Activated CD8-positive, alpha-beta T cell treated with anti-CD3 and anti-CD28 coated beads, Interleukin-2, amount 10 ng/mL, durations not matched to agents 7 days and 5 days (primary cell): ENCODE results near the gene MCUB. TPM values are rescaled to one million over a fixed set of nuclear protein-coding genes. Genes with fewer than 3 reads are reported as not detected.
"Not testable (repeated sequence)": the region's sequence is repeated elsewhere in the genome, so short reads cannot be mapped to it uniquely, and the experiment has no call there.

Experiments used
- ATAC-seq: fragments of 150-1000 bp; cut with Tn5 transposase; one replicate; pipeline ENCODE4 v1.10.0; 2021; ENCODE audit warnings: moderate library complexity
- CTCF ChIA-PET: fragments of 350-600 bp; sonication (Branson Sonifier 250); formaldehyde crosslinking; loops from one replicate; lab custom pipeline; 2021; ENCODE audit warnings: antibody characterized with exemption; lab: Charles Lee
- POLR2A ChIA-PET: fragments of 350-600 bp; sonication (Branson Sonifier 250); formaldehyde crosslinking; loops from one replicate; lab custom pipeline; 2021; ENCODE audit warnings: antibody characterized with exemption; lab: Charles Lee
- DNase-seq: peaks from one replicate; pipeline ENCODE4 v3.0.0-alpha.2; 2020
- H3K27ac Mint-ChIP-seq: one replicate; pipeline ENCODE4 v1.8.0; 2021; ENCODE audit warnings: mild to moderate bottlenecking, mixed read lengths
- H3K27me3 Mint-ChIP-seq: one replicate; pipeline ENCODE4 v1.8.0; 2021; ENCODE audit warnings: low read depth, mixed read lengths
- H3K36me3 Mint-ChIP-seq: one replicate; pipeline ENCODE4 v1.8.0; 2021; ENCODE audit warnings: low read depth, mixed read lengths
- H3K4me1 Mint-ChIP-seq: one replicate; pipeline ENCODE4 v1.8.0; 2021; ENCODE audit warnings: low read depth, mixed read lengths
- H3K4me3 Mint-ChIP-seq: one replicate; pipeline ENCODE4 v1.8.0; 2021; ENCODE audit warnings: mild to moderate bottlenecking, mixed read lengths
- H3K9me3 Mint-ChIP-seq: one replicate; pipeline ENCODE4 v1.8.0; 2022; ENCODE audit warnings: mixed read lengths; ENCODE audit not compliant: insufficient read depth
- total RNA-seq, 2 experiments: library from RNA; stranded (reverse); gene quantifications; one replicate each; pipeline ENCODE4 v1.2.3, GENCODE V29; 2021

The MCUB gene
- total RNA-seq, 2 experiments from 2014 or later = 104 to 109 TPM

DNA sequence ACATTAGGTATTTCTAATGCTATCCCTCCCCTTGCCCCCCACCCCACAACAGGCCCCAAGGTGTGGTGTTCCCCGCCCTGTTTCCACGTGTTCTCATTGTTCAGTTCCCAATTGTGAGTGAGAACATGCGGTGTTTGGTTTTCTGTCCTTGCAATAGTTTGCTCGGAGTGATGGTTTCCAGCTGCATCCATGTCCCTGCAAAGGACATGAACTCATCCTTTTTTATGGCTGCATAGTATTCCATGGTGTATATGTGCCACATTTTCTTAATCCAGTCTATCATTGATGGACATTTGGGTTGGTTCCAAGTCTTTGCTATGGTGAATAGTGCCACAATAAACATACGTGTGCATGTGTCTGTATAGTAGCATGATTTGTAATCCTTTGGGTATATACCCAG lies 20.0 kb downstream of the MCUB start:
- H3K27ac Mint-ChIP-seq, CTCF ChIA-PET, DNase-seq, ATAC-seq, H3K4me3 Mint-ChIP-seq, H3K9me3 Mint-ChIP-seq, H3K27me3 Mint-ChIP-seq: not testable (repeated sequence)
- peaks cover 64% of the 10 kb centered on the region for H3K36me3 Mint-ChIP-seq
- H3K4me1 Mint-ChIP-seq = peaks cover 35% of the 10 kb centered on the region
- POLR2A ChIA-PET = interaction anchor here (0.9 kb wide), 1 partner anchor 19 kb away, joined by 3 read pairs; no protein-coding TSS in a partner anchor

- no peaks in the 10 kb centered on the region for H3K27me3 Mint-ChIP-seq
- H3K4me1 Mint-ChIP-seq = peaks cover 64% of the 10 kb centered on the region
- no peak overlapping the region for H3K4me3 Mint-ChIP-seq
- CTCF ChIA-PET = interaction anchor here (0.7 to 1.6 kb wide), 6 partner anchors 11 to 155 kb away, joined by 3 to 5 read pairs (median 3); partner anchors contain the start of genes CASP6 and SEC24B
- peak; percentile 41 for DNase-seq
- ATAC-seq = peak; percentile 33
- peaks cover 55% of the 10 kb centered on the region for H3K36me3 Mint-ChIP-seq
- no peaks in the 10 kb centered on the region for H3K9me3 Mint-ChIP-seq
- POLR2A ChIA-PET = interaction anchor here (0.9 to 1.6 kb wide), 2 partner anchors 27 to 51 kb away, joined by 4 to 6 read pairs; partner anchors contain the start of gene MCUB
- no peak overlapping the region for H3K27ac Mint-ChIP-seq
These were observed 28.1 kb downstream of the MCUB start for GRCh38 chr4:109588176-109588575.

GRCh38 chr4:109589119-109589518 lies 29.1 kb downstream of the MCUB start:
- CTCF ChIA-PET = interaction anchor here (1.2 kb wide), 1 partner anchor 112 kb away, joined by 3 read pairs; no protein-coding TSS in a partner anchor
- H3K4me1 Mint-ChIP-seq = peaks cover 56% of the 10 kb centered on the region
- H3K27ac Mint-ChIP-seq = no peak overlapping the region
- DNase-seq (no peak), ATAC-seq (no peak)
- H3K4me3 Mint-ChIP-seq = no peak overlapping the region
- no peaks in the 10 kb centered on the region for H3K27me3 Mint-ChIP-seq
- H3K36me3 Mint-ChIP-seq = peaks cover 51% of the 10 kb centered on the region
- no peaks in the 10 kb centered on the region for H3K9me3 Mint-ChIP-seq
- POLR2A ChIA-PET = interaction anchor here (1.6 kb wide), 1 partner anchor 28 kb away, joined by 6 read pairs; the partner anchor contains the start of gene MCUB

GRCh38 chr4:109589605-109590004 lies 29.6 kb downstream of the MCUB start:
- H3K36me3 Mint-ChIP-seq = peaks cover 47% of the 10 kb centered on the region
- ChIA-PET POLR2A (interaction anchor here (1.6 kb wide), 1 partner anchor 29 kb away, joined by 6 read pairs; the partner anchor contains the start of gene MCUB), CTCF (interaction anchor here (1.2 to 1.5 kb wide), 3 partner anchors 40 to 157 kb away, joined by 3 to 4 read pairs (median 3); no protein-coding TSS in a partner anchor)
- H3K4me3 Mint-ChIP-seq = no peak overlapping the region
- no peaks in the 10 kb centered on the region for H3K9me3 Mint-ChIP-seq
- H3K27ac Mint-ChIP-seq = no peak overlapping the region
- ATAC-seq (no peak), DNase-seq (no peak)
- H3K4me1 Mint-ChIP-seq = peaks cover 51% of the 10 kb centered on the region
- H3K27me3 Mint-ChIP-seq = no peaks in the 10 kb centered on the region

- Mint-ChIP-seq H3K27ac (no peak overlapping the region), H3K27me3 (no peaks in the 10 kb centered on the region), H3K4me3 (no peak overlapping the region), H3K36me3 (peaks cover 36% of the 10 kb centered on the region), H3K9me3 (no peaks in the 10 kb centered on the region), H3K4me1 (peaks cover 38% of the 10 kb centered on the region)
- POLR2A ChIA-PET = interaction anchor here (1.1 kb wide), 1 partner anchor 31 kb away, joined by 3 read pairs; the partner anchor contains the start of gene MCUB
- ATAC-seq (no peak), DNase-seq (no peak)
- CTCF ChIA-PET = interaction anchor here (1.2 to 1.5 kb wide), 2 partner anchors 39 to 158 kb away, joined by 3 to 4 read pairs; no protein-coding TSS in a partner anchor
These were observed 30.9 kb downstream of the MCUB start for GRCh38 chr4:109590905-109591304.

DNA sequence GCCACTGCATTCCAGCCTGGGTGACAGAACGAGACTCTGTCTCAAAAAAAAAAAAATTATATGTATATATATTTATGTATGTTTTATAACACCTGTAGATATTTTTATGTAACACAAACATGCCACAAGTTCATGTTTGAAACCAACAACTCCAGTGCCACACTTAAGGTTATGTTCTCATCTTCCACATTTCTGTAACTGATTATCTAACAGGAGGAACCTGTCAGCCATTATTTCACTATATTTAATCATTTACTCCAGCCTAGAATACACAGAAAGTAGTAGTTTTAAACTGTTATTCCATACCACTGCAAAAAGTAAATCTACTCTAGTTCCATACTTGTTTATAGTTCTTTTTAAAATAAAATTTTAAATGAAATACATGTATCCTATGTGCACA lies 32.3 kb downstream of the MCUB start:
- Mint-ChIP-seq H3K36me3 (peaks cover 26% of the 10 kb centered on the region), H3K4me3 (no peak overlapping the region), H3K27ac (no peak overlapping the region), H3K4me1 (peaks cover 23% of the 10 kb centered on the region), H3K27me3 (no peaks in the 10 kb centered on the region), H3K9me3 (no peaks in the 10 kb centered on the region)
- ChIA-PET POLR2A (no interaction called here), CTCF (no interaction called here)
- DNase-seq (no peak), ATAC-seq (no peak)

- H3K4me3 Mint-ChIP-seq, POLR2A ChIA-PET, ATAC-seq, H3K27ac Mint-ChIP-seq, H3K9me3 Mint-ChIP-seq, CTCF ChIA-PET, H3K27me3 Mint-ChIP-seq, DNase-seq: not testable (repeated sequence)
- Mint-ChIP-seq H3K36me3 (peaks cover 27% of the 10 kb centered on the region), H3K4me1 (peaks cover 10% of the 10 kb centered on the region)
These were observed 35.1 kb downstream of the MCUB start for GRCh38 chr4:109595123-109595522.

- H3K4me3 Mint-ChIP-seq, POLR2A ChIA-PET, ATAC-seq, DNase-seq, CTCF ChIA-PET, H3K27me3 Mint-ChIP-seq, H3K27ac Mint-ChIP-seq, H3K4me1 Mint-ChIP-seq: not testable (repeated sequence)
- Mint-ChIP-seq H3K36me3 (peaks cover 29% of the 10 kb centered on the region), H3K9me3 (peaks cover 11% of the 10 kb centered on the region)
These were observed 36.5 kb downstream of the MCUB start for GRCh38 chr4:109596420-109597085.

- H3K27ac Mint-ChIP-seq = no peak overlapping the region
- POLR2A ChIA-PET = interaction anchor here (0.6 to 1.0 kb wide), 2 partner anchors 40 to 120 kb away, joined by 3 read pairs; partner anchors contain the start of gene MCUB
- H3K36me3 Mint-ChIP-seq = peaks cover 41% of the 10 kb centered on the region
- H3K9me3 Mint-ChIP-seq = peaks cover 22% of the 10 kb centered on the region
- CTCF ChIA-PET = no interaction called here
- H3K27me3 Mint-ChIP-seq = no peaks in the 10 kb centered on the region
- peaks cover 7% of the 10 kb centered on the region for H3K4me1 Mint-ChIP-seq
- no peak for DNase-seq
- no peak overlapping the region for H3K4me3 Mint-ChIP-seq
- no peak for ATAC-seq
These were observed 39.1 kb downstream of the MCUB start for GRCh38 chr4:109599046-109599652.

- Mint-ChIP-seq H3K9me3 (peaks cover 29% of the 10 kb centered on the region), H3K4me1 (peaks cover 7% of the 10 kb centered on the region), H3K36me3 (peaks cover 53% of the 10 kb centered on the region), H3K27ac (no peak overlapping the region), H3K27me3 (no peaks in the 10 kb centered on the region), H3K4me3 (no peak overlapping the region)
- ChIA-PET POLR2A (interaction anchor here (1.0 kb wide), 1 partner anchor 41 kb away, joined by 3 read pairs; the partner anchor contains the start of gene MCUB), CTCF (no interaction called here)
- ATAC-seq (no peak), DNase-seq (no peak)
These were observed 40.4 kb downstream of the MCUB start for GRCh38 chr4:109600431-109600830.

GRCh38 chr4:109601336-109601735 lies 41.3 kb downstream of the MCUB start:
- DNase-seq = no peak
- POLR2A ChIA-PET = no interaction called here
- H3K4me3 Mint-ChIP-seq = no peak overlapping the region
- H3K4me1 Mint-ChIP-seq = peaks cover 10% of the 10 kb centered on the region
- H3K27me3 Mint-ChIP-seq = no peaks in the 10 kb centered on the region
- peaks cover 57% of the 10 kb centered on the region for H3K36me3 Mint-ChIP-seq
- H3K9me3 Mint-ChIP-seq = peaks cover 34% of the 10 kb centered on the region
- CTCF ChIA-PET = no interaction called here
- ATAC-seq = no peak
- H3K27ac Mint-ChIP-seq = no peak overlapping the region
